MM.1S (cell line): ENCODE data around the gene CFAP46.

Source experiments
- EZH2 ChIP-seq: fragments of 300-600 bp; sonication (generic); optimal IDR thresholded peaks from 2 replicates; pipeline ENCODE3; 2017; ENCODE audit warnings: low read depth, mild to moderate bottlenecking, antibody characterized with exemption, low read length, mixed read lengths
- EZH2phosphoT487 ChIP-seq: fragments of 300-600 bp; sonication (generic); IDR thresholded peaks from 2 replicates; pipeline ENCODE4 v1.6.1; 2018; ENCODE audit warnings: antibody characterized with exemption, low read length
- TF ChIP-seq, protein P1 (sequence below): fragments of 300-600 bp; sonication (generic); IDR thresholded peaks from 2 replicates; pipeline ENCODE4 v1.5.1; 2016; ENCODE audit warnings: antibody characterized with exemption, low read length, mixed read lengths

DNA sequence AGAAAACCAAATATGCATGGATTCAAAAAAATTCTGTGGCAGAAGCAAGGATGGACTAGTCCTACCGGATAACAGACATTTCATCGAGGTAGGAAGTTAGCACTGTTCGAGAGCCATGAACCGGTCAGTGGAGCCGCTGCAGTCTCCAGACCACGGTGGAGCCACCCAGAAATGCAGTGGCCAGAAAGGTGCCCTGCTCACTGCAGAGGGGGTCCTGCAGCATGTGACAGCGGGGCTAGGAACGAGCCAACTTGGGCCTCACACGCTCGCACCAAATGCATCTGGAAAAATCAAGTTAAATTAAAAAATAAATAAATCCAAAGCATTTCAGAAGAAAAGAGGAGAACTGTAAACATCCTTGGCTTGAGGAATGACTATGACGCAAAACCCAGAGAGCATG lies 13.1 kb upstream of the CFAP46 start:
- TF ChIP-seq, protein P1, sequence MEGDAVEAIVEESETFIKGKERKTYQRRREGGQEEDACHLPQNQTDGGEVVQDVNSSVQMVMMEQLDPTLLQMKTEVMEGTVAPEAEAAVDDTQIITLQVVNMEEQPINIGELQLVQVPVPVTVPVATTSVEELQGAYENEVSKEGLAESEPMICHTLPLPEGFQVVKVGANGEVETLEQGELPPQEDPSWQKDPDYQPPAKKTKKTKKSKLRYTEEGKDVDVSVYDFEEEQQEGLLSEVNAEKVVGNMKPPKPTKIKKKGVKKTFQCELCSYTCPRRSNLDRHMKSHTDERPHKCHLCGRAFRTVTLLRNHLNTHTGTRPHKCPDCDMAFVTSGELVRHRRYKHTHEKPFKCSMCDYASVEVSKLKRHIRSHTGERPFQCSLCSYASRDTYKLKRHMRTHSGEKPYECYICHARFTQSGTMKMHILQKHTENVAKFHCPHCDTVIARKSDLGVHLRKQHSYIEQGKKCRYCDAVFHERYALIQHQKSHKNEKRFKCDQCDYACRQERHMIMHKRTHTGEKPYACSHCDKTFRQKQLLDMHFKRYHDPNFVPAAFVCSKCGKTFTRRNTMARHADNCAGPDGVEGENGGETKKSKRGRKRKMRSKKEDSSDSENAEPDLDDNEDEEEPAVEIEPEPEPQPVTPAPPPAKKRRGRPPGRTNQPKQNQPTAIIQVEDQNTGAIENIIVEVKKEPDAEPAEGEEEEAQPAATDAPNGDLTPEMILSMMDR, result no peak
- no peak for TF ChIP-seq EZH2
- no peak for TF ChIP-seq EZH2phosphoT487
